PC-9 (cell line): ENCODE data around the gene ESPN.
A peak's percentile ranks its signal among the peaks of the same experiment; 100 is the strongest.

Source experiments
- CTCF ChIP-seq: fragments of 200-600 bp; sonication (generic); conservative IDR thresholded peaks from 2 replicates; pipeline ENCODE4 v1.6.1; 2017; ENCODE audit warnings: mixed run types, antibody characterized with exemption, mild to moderate bottlenecking, moderate library complexity
- EZH2 ChIP-seq: fragments of 200-600 bp; sonication (generic); IDR thresholded peaks from 2 replicates; pipeline ENCODE4 v1.8.0; 2017; ENCODE audit warnings: antibody characterized with exemption, low read depth

GRCh38 chr1:6423321-6423999 is 1.1 kb upstream of the ESPN start:
- peak; percentile 75 for TF ChIP-seq CTCF
- TF ChIP-seq EZH2: no peak
